NB4 (cell line): Measurements from ENCODE around the gene RARB.

Experiments used
- DNase-seq: peaks from one replicate; pipeline ENCODE4 v3.0.0; 2010; ENCODE audit warnings: low read depth
- H3K4me3 ChIP-seq: one replicate; pipeline ENCODE4 v1.5.1; 2011; ENCODE audit warnings: mild to moderate bottlenecking, low read depth, low read length, moderate library complexity
- MYC ChIP-seq: IDR thresholded peaks from 2 replicates; pipeline ENCODE4 v1.6.1; 2011; ENCODE audit warnings: low read depth, low read length
- POLR2A ChIP-seq: IDR thresholded peaks from 2 replicates; pipeline ENCODE4 v1.6.1; 2011; ENCODE audit warnings: mild to moderate bottlenecking; ENCODE audit not compliant: insufficient read length; ENCODE audit errors: extremely low read depth
- TF ChIP-seq, protein P1 (sequence below): IDR thresholded peaks from one replicate; pipeline ENCODE4 v1.5.1; 2012; ENCODE audit warnings: low read depth, low read length
- TF ChIP-seq, protein P2 (sequence below): IDR thresholded peaks from 2 replicates; pipeline ENCODE4 v1.6.1; 2011; ENCODE audit warnings: low read depth, low read length

The RARB gene

DNA sequence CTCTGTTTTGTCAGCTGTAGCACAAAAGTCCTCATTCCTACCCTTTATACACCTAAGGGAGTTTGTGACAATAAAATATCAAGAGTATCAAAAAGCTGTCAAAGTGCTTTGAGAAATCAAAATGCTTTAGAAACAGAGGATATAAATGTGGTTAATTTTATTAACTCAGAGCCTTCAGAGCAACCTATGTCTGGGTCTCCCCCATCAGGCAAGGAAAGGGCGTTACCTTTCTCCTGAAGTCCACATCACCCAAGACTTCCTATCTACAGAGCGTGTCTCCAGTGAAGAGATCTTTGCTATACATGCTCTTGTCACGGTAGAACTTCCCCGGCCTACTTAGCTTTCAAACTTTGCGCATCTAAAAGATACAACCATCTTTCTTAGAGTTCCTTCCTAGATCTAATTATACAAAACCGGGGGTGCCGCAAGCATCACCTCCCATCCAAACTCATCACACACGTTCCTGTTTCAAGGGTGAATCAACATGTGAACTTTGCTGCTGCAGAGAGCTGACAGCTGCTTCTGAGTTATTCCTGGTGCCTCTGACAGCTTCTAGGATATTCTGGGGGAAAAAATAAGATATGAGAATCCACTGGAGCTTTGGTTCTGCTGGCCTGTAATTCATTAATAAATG lies 93.0 kb downstream of the RARB start:
- no peak for DNase-seq
- H3K4me3 ChIP-seq = no peak overlapping the region
- TF ChIP-seq, protein P1, sequence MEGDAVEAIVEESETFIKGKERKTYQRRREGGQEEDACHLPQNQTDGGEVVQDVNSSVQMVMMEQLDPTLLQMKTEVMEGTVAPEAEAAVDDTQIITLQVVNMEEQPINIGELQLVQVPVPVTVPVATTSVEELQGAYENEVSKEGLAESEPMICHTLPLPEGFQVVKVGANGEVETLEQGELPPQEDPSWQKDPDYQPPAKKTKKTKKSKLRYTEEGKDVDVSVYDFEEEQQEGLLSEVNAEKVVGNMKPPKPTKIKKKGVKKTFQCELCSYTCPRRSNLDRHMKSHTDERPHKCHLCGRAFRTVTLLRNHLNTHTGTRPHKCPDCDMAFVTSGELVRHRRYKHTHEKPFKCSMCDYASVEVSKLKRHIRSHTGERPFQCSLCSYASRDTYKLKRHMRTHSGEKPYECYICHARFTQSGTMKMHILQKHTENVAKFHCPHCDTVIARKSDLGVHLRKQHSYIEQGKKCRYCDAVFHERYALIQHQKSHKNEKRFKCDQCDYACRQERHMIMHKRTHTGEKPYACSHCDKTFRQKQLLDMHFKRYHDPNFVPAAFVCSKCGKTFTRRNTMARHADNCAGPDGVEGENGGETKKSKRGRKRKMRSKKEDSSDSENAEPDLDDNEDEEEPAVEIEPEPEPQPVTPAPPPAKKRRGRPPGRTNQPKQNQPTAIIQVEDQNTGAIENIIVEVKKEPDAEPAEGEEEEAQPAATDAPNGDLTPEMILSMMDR = no peak

DNA sequence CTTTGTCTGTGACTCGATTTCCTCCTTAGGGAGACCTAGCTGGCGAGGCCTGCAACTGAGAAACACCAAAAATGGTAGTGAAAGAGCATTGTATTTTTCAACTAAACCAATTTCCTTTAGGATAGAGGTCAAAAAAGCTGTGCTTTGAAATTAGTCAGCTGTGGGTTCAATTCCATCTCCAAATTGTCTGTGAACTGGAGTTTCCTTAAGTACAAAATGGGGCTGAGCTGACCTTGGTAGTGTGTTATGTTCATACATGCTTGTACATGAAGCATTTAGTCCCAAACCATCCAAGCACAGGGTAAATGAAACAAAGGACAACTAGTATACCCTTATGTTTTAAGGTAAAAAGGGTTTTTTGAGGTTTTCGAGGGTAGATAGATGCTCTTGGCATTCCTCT lies 99.3 kb downstream of the RARB start:
- DNase-seq = no peak
- no peak overlapping the region for H3K4me3 ChIP-seq
- TF ChIP-seq POLR2A (no peak), MYC (no peak)
- TF ChIP-seq, protein P2, sequence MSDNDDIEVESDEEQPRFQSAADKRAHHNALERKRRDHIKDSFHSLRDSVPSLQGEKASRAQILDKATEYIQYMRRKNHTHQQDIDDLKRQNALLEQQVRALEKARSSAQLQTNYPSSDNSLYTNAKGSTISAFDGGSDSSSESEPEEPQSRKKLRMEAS = no peak
- TF ChIP-seq, protein P1 = no peak

DNA sequence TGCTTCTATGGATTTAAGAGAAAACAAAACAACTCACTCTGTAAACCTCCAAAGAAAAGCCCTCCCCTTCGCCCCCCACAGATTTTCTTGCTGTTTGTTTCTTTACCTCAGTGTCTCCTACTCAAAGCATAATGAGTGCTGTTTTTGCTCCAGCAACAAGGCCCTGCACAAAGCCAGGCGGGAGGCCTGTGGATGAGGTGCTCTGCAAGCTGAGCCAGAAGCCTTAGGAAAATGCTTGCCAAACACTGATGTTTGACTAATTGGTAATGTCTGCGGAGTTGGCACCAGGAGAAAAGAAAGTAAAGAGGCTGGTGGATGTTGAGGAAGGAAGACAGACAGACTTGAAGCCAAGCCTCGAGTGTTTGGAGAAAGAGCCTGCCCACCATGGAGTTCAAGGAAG lies 99.7 kb downstream of the RARB start:
- TF ChIP-seq, protein P2 = no peak
- TF ChIP-seq, protein P1 = no peak
- no peak for TF ChIP-seq POLR2A
- no peak for TF ChIP-seq MYC
- DNase-seq = no peak
- no peak overlapping the region for H3K4me3 ChIP-seq

DNA sequence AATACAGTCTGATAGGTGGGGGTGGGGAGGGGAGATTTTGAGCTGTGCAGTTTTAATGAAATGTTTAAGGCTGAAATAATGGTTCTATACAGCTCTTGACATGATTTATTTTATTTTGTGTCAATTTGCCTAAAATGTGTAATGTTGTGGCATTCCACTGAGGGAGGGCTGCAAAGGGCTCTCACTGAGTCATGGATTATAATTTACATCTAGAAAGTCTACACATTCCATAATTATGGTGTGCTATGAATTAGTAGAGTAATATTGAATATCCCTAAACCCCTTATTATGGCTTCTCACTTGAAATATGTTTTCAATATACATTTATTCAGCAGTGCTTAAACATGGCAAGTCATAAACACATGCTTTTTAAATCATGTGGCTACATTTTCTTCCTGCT lies 103.9 kb downstream of the RARB start:
- no peak overlapping the region for H3K4me3 ChIP-seq
- DNase-seq = no peak
- TF ChIP-seq, protein P2 = no peak
- TF ChIP-seq MYC = no peak
- TF ChIP-seq POLR2A = no peak
- TF ChIP-seq, protein P1 = no peak

DNA sequence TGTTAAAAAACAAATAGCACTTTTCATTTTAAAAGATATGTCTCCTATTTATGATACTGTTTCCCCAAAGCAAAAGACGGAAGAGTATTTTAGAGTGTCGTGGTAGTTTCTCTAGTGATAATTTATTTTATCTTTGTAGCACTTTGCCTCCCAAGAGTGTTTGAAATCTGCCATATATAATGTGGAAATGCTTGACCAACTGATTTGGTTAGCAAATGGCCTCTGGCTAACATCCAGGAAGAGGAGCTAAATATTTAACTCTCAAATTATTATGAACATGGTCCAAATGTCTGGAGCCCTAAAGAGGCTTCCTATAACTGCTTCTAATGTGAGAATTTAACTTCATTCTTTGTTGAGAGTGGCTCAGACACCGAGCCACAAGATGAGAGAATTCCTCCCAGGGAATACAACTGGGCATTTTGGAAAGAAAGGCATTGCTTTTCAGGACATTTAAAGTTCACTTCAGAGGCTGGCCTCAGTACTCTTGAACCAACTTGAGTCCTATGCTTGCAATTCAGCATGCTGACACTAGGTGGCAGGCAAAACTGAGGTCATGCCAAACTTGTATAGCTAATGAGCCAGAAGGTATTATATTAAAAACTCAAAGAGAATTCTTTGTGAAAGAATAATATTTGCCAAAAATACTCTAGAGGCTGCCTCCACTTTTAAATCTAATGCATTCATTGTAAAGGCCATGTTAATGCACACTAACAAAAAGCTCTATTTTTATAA lies 104.5 kb downstream of the RARB start:
- peak; percentile 62 for DNase-seq
- no peak for TF ChIP-seq POLR2A
- TF ChIP-seq, protein P1 = peak; percentile 93
- no peak overlapping the region for H3K4me3 ChIP-seq

DNA sequence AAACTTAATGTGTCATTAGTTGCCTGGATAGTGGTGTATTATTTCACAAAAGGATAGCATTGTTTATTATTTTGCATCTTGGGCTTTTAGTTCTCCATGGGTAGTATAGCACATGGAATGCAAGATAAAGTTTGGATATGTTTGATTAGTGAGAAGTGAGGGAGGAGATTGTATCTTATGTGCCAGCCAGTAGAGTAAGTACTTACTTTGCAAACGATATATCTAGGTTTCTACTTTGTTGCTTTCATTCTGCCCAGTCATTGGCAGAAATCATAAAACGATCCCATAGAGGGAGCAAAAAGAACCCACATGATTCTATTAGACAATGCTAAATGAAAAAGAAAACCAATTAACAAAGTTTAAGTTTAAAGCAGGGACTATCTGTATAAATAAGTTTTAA lies 105.3 kb downstream of the RARB start:
- TF ChIP-seq POLR2A (no peak), MYC (no peak)
- TF ChIP-seq, protein P2 = no peak
- TF ChIP-seq, protein P1 = no peak
- no peak for DNase-seq
- no peak overlapping the region for H3K4me3 ChIP-seq
